Activated CD4-positive, alpha-beta T cell treated with anti-CD3 and anti-CD28 coated beads for 48 hours (primary cell): ENCODE data around the gene TRAF2.

Experiments used
- DNase-seq: peaks from one replicate; pipeline ENCODE4 v3.0.0-alpha.2; 2020

The TRAF2 gene

GRCh38 chr9:136913701-136914438, 27.6 kb downstream of the TRAF2 start:
- DNase-seq = no peak

- DNase-seq = no peak
Observed at GRCh38 chr9:136915632-136916329, 29.5 kb downstream of the TRAF2 start.

- DNase-seq = peak; percentile 26
Observed at GRCh38 chr9:136916330-136917184, 30.2 kb downstream of the TRAF2 start.

GRCh38 chr9:136917902-136918301, 31.6 kb downstream of the TRAF2 start:
- DNase-seq = no peak

- no peak for DNase-seq
Observed at GRCh38 chr9:136920069-136920468, 33.8 kb downstream of the TRAF2 start.

GRCh38 chr9:136920734-136921231, 34.5 kb downstream of the TRAF2 start:
- DNase-seq = no peak

GRCh38 chr9:136921307-136921706, 35.0 kb downstream of the TRAF2 start:
- no peak for DNase-seq

GRCh38 chr9:136921718-136922117, 35.4 kb downstream of the TRAF2 start:
- no peak for DNase-seq

- no peak for DNase-seq
Observed at GRCh38 chr9:136922540-136922939, 36.2 kb downstream of the TRAF2 start.

- no peak for DNase-seq
Observed at GRCh38 chr9:136923881-136924280, 37.6 kb downstream of the TRAF2 start.

GRCh38 chr9:136925414-136926153, 39.3 kb downstream of the TRAF2 start:
- no peak for DNase-seq

GRCh38 chr9:136926154-136926704, 39.9 kb downstream of the TRAF2 start:
- DNase-seq = no peak

GRCh38 chr9:136926749-136927148, 40.4 kb downstream of the TRAF2 start:
- no peak for DNase-seq

GRCh38 chr9:136927343-136928271, 41.3 kb downstream of the TRAF2 start:
- DNase-seq = no peak

GRCh38 chr9:136928591-136928990, 42.3 kb downstream of the TRAF2 start:
- DNase-seq = no peak

- DNase-seq = no peak
Observed at GRCh38 chr9:136930014-136930413, 43.7 kb downstream of the TRAF2 start.

- DNase-seq = no peak
Observed at GRCh38 chr9:136931611-136932130, 45.4 kb downstream of the TRAF2 start.

GRCh38 chr9:136934277-136934676, 48.0 kb downstream of the TRAF2 start:
- DNase-seq = no peak

- DNase-seq = no peak
Observed at GRCh38 chr9:136935651-136936050, 49.3 kb downstream of the TRAF2 start.

- no peak for DNase-seq
Observed at GRCh38 chr9:136936645-136937170, 50.4 kb downstream of the TRAF2 start.
